Upper lobe of left lung (tissue), 4 donors: ENCODE results near the gene CCAR1.

Experiments used
- CTCF ChIP-seq, 6 experiments: fragments of 450-650 bp in 4 of 6; fragments of 200-600 bp in 2 of 6; sonication (generic) in 2 of 6; IDR thresholded peaks; one replicate each; pipeline ENCODE4 v1.5.1; 2016 to 2019; ENCODE audit warnings: antibody characterized with exemption in 6 of 6
- EP300 ChIP-seq, 4 donors: sonication (generic); formaldehyde crosslinking; IDR thresholded peaks; one replicate each; pipeline ENCODE4 v1.5.1; 2017; ENCODE audit warnings: antibody characterized with exemption in 4 of 4, control low read depth in 2 of 4
- POLR2A ChIP-seq, 4 donors: fragments of 450-650 bp; IDR thresholded peaks; one replicate each; pipeline ENCODE4 v1.5.1; 2016 to 2017; ENCODE audit warnings: antibody characterized with exemption in 4 of 4, mild to moderate bottlenecking in 2 of 4

- TF ChIP-seq CTCF (IDR thresholded peaks at IDR 0.05) (no peak), POLR2A (IDR thresholded peaks at IDR 0.05) (no peak), EP300 (IDR thresholded peaks at IDR 0.05) (no peak)
Observed at GRCh38 chr10:68804692-68805091, 83.7 kb downstream of the CCAR1 start.
